Right lobe of liver (tissue), 4 donors: ENCODE results near the gene GPR142.

Experiments used
- CTCF ChIP-seq, 4 donors: fragments of 200-600 bp in 3 of 4; fragments of 450-650 bp in 1 of 4; IDR thresholded peaks; one replicate each; pipeline versions ENCODE4 v1.5.1 to v1.8.0; 2016 to 2022; ENCODE audit warnings: antibody characterized with exemption in 4 of 4, mild to moderate bottlenecking in 2 of 4
- POLR2A ChIP-seq: fragments of 450-650 bp; IDR thresholded peaks from one replicate; pipeline ENCODE4 v1.6.1; 2017; ENCODE audit warnings: antibody characterized with exemption, mild to moderate bottlenecking
- donor health status: DM: no; HTN: no; CAD: no.
- donor health status: DM: no; HTN: no; CAD: no.
- donor health status: DM: no; HTN: yes; CAD: no.

- TF ChIP-seq POLR2A (peak; percentile 56), CTCF (IDR thresholded peaks at IDR 0.05) (no peak)
Measured at GRCh38 chr17:74373838-74374606, 6.7 kb downstream of the GPR142 start.
